Naive B cell (primary cell): ENCODE data around the gene GBX1. TPM values are rescaled to one million over a fixed set of nuclear protein-coding genes. Genes with fewer than 3 reads are reported as not detected.

ENCODE experiments used
- polyA plus RNA-seq, 6 donors: library from polyadenylated mRNA; unstranded; fragments of 300-500 nt; fragmentation: Illumina TruSeq; gene quantifications; one replicate each; pipeline ENCODE4 v1.2.3, GENCODE V29; 2021; ENCODE audit warnings: low read depth in 6 of 6

The GBX1 gene
- polyA plus RNA-seq, 6 donors from 2014 or later, result not detected

Other genes starting within 250 kb of the GBX1 start
- gene KCNH2, start 189.4 kb downstream of the GBX1 start, polyA plus RNA-seq, result under 1 TPM in 3 of 6 donors, not detected in 3; 0.17 to 0.29 (median 0.29) TPM
- 1 to 10 TPM in 4 of 6 donors, under 1 TPM in 2; 0.29 to 2.8 (median 1.3) TPM for gene NOS3, start 176.7 kb downstream of the GBX1 start, polyA plus RNA-seq
- 10 to 100 TPM in 2 of 6 donors, 1 to 10 TPM in 4; 7.6 to 14.3 (median 9.6) TPM for gene ATG9B, start 143.2 kb downstream of the GBX1 start, polyA plus RNA-seq
- gene ABCB8, start 139.2 kb downstream of the GBX1 start, polyA plus RNA-seq, result 10 to 100 TPM; 18.4 to 32.4 (median 23.4) TPM
- not detected for gene ASIC3, start 119.2 kb downstream of the GBX1 start, polyA plus RNA-seq
- 10 to 100 TPM in 3 of 6 donors, 1 to 10 TPM in 3; 7.3 to 10.5 (median 9.6) TPM for gene CDK5, start 109.8 kb downstream of the GBX1 start, polyA plus RNA-seq
- gene SLC4A2, start 108.1 kb downstream of the GBX1 start, polyA plus RNA-seq, result 10 to 100 TPM in 3 of 6 donors, 1 to 10 TPM in 3; 8.5 to 17.1 (median 12.2) TPM
- 10 to 100 TPM; 31.6 to 52.0 (median 38.1) TPM for gene FASTK, start 86.9 kb downstream of the GBX1 start, polyA plus RNA-seq
- gene TMUB1, start 84.2 kb downstream of the GBX1 start, polyA plus RNA-seq, result 10 to 100 TPM; 36.3 to 66.1 (median 45.5) TPM
- gene AGAP3, start 81.2 kb downstream of the GBX1 start, polyA plus RNA-seq, result 1 to 10 TPM in 1 of 6 donors, under 1 TPM in 2, not detected in 3; 0.58 to 1.2 (median 0.66) TPM
- not detected for gene ASB10, start 19.6 kb upstream of the GBX1 start, polyA plus RNA-seq
- not detected for gene H2BK1, start 42.8 kb upstream of the GBX1 start, polyA plus RNA-seq
- gene ABCF2, start 59.5 kb upstream of the GBX1 start, polyA plus RNA-seq, result 10 to 100 TPM; 23.0 to 32.6 (median 25.4) TPM
- gene CHPF2, start 64.8 kb upstream of the GBX1 start, polyA plus RNA-seq, result 10 to 100 TPM; 20.4 to 43.9 (median 25.2) TPM
- gene SMARCD3, start 81.0 kb upstream of the GBX1 start, polyA plus RNA-seq, result 1 to 10 TPM in 1 of 6 donors, under 1 TPM in 3, not detected in 2; 0.35 to 3.1 (median 0.64) TPM
- 10 to 100 TPM; 36.5 to 89.7 (median 71.1) TPM for gene NUB1, start 174.1 kb upstream of the GBX1 start, polyA plus RNA-seq
- 1 to 10 TPM; 1.4 to 3.5 (median 1.9) TPM for gene WDR86, start 242.3 kb upstream of the GBX1 start, polyA plus RNA-seq